ENCODE measurements around the gene SPTBN2.

- no peak for TF ChIP-seq POLR2A (IDR thresholded peaks at IDR 0.05; ENCODE audit: low read length)
- TF ChIP-seq GATA1 (IDR thresholded peaks at IDR 0.05; ENCODE audit: low read depth, low read length), result no peak
Measured at GRCh38 chr11:66694056-66694410, 35.0 kb downstream of the SPTBN2 start.
